Testis (tissue), 5 donors: ENCODE measurements around the gene AGTR1. TPM values are rescaled to one million over a fixed set of nuclear protein-coding genes. Genes with fewer than 3 reads are reported as not detected.

Source experiments
- DNase-seq: peaks from one replicate; pipeline ENCODE4 v3.0.0-alpha.2; 2019
- H3K27ac ChIP-seq, 2 donors: fragments of 200-600 bp; sonication (generic); one replicate each; pipeline ENCODE4 v1.5.1; 2019
- H3K27me3 ChIP-seq: fragments of 200-600 bp; sonication (generic); one replicate; pipeline ENCODE4 v1.5.1; 2019
- H3K36me3 ChIP-seq: fragments of 200-600 bp; sonication (generic); one replicate; pipeline ENCODE4 v1.5.1; 2017; ENCODE audit warnings: low read depth; ENCODE audit errors: missing control alignments
- H3K4me1 ChIP-seq: fragments of 200-600 bp; sonication (generic); one replicate; pipeline ENCODE4 v1.5.1; 2019
- H3K4me3 ChIP-seq, 2 donors: fragments of 200-600 bp; sonication (generic); one replicate each; pipeline ENCODE4 v1.5.1; 2017 to 2019
- H3K9me3 ChIP-seq: fragments of 200-600 bp; sonication (generic); one replicate; pipeline ENCODE4 v1.5.1; 2017
- POLR2A ChIP-seq: fragments of 450-650 bp; IDR thresholded peaks from one replicate; pipeline ENCODE4 v1.6.1; 2017; ENCODE audit warnings: antibody characterized with exemption, mild to moderate bottlenecking, moderate library complexity
- WGBS, 2 donors: methylation state at CpG; one replicate each; pipeline ENCODE4 v1.1.5; 2018; 5-methylcytosine and 5-hydroxymethylcytosine counted together
- intact Hi-C: fragments of 100-400 bp; cut with DNase I; formaldehyde crosslinking; loops from one replicate; pipeline ENCODE4 v1.15.1; 2023; ENCODE audit warnings: low total_unique reads
- long read RNA-seq, 2 donors: transcript quantifications; one replicate each; lab custom pipeline, GENCODE V29; 2026
- polyA plus RNA-seq: library from polyadenylated mRNA; stranded (reverse); fragments of 350-450 nt; fragmentation: Illumina TruSeq; extraction: RNeasy Lipid Tissue Mini Kit (QIAGEN cat#74804); gene quantifications from one replicate; pipeline ENCODE4 v1.2.3, GENCODE V29; 2014; ENCODE audit warnings: low read depth, low replicate concordance; ENCODE audit not compliant: insufficient read depth
- total RNA-seq, 2 donors: library from RNA; depleted of rRNA; stranded (reverse); fragments of >200 nt; gene quantifications; one replicate each; pipeline ENCODE4 v1.2.3, GENCODE V29; 2016
- TF ChIP-seq, protein P1 (sequence below), 3 experiments: fragments of 450-650 bp in 2 of 3; fragments of 200-600 bp in 1 of 3; sonication (generic) in 1 of 3; IDR thresholded peaks; one replicate each; pipeline ENCODE4 v1.5.1; 2016 to 2019; ENCODE audit warnings: antibody characterized with exemption in 3 of 3, mild to moderate bottlenecking in 2 of 3, moderate library complexity in 1 of 3

The AGTR1 gene
- total RNA-seq = 1 to 10 TPM; 4.4 to 7.6 TPM
- 4.8 TPM for polyA plus RNA-seq
- long read RNA-seq, donor 1, partial matches to known transcripts = 0 of 6 reads
- long read RNA-seq, donor 1, other reads (novel, unspliced or antisense) = 0 of 6 reads
- long read RNA-seq, donor 2, partial matches to known transcripts = 0 of 4 reads
- long read RNA-seq, donor 2, other reads (novel, unspliced or antisense) = 0 of 4 reads

DNA sequence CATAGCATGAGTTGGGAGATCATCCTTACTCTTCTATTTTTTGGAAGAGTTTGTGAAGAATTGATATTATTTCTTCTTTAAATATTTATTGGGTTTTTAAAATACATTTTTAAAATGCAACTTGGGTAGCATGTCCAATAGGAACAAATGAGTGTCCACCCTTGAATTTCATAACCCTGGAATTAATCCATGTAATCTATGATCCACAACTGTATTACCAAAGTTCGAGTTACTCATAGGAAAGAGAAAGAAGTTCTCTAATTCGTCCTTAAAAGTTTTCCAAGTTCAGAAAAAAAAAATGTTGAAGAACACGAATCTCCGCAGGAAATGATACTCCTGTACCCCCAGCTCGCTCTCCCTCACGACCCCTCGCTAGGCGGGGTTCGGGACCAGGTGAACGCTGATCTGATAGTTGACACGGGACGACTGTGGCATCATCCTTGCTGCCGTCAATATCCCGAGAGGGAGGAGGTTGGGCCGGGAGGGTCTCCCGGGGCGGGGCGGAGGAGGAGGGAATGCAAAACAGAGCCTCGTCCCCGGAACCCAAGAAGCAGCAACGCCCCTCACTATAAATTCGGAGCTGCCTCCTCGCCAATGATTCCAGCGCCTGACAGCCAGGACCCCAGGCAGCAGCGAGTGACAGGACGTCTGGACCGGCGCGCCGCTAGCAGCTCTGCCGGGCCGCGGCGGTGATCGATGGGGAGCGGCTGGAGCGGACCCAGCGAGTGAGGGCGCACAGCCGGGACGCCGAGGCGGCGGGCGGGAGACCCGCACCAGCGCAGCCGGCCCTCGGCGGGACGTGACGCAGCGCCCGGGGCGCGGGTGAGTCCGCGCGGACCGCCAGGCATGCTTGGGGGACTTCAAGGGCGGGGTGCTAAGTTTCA, at the start of gene AGTR1:
AGTR1 (plus strand) TSS at position 598 of the 884 bp plus-strand sequence. CDS start 43,133 bp downstream, outside the sequence.
- Histone ChIP-seq H3K4me1 (no peaks in the 10 kb centered on the region), H3K9me3 (no peaks in the 10 kb centered on the region), H3K36me3 (no peaks in the 10 kb centered on the region), H3K27me3 (no peaks in the 10 kb centered on the region), H3K4me3 (peak within 1 kb of the TSS; percentile 67 to 68), H3K27ac (peak within 1 kb of the TSS in 1 of 2 donors; percentile 43)
- peak; percentile 69 for DNase-seq
- WGBS, 2 donors = 1 to 2% methylated on average over 35 to 45 of the region's 61 CpGs
- TF ChIP-seq, protein P1, sequence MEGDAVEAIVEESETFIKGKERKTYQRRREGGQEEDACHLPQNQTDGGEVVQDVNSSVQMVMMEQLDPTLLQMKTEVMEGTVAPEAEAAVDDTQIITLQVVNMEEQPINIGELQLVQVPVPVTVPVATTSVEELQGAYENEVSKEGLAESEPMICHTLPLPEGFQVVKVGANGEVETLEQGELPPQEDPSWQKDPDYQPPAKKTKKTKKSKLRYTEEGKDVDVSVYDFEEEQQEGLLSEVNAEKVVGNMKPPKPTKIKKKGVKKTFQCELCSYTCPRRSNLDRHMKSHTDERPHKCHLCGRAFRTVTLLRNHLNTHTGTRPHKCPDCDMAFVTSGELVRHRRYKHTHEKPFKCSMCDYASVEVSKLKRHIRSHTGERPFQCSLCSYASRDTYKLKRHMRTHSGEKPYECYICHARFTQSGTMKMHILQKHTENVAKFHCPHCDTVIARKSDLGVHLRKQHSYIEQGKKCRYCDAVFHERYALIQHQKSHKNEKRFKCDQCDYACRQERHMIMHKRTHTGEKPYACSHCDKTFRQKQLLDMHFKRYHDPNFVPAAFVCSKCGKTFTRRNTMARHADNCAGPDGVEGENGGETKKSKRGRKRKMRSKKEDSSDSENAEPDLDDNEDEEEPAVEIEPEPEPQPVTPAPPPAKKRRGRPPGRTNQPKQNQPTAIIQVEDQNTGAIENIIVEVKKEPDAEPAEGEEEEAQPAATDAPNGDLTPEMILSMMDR (IDR thresholded peaks at IDR 0.05) = no peak
- no peak for TF ChIP-seq POLR2A
- intact Hi-C loops = no loop called here

GRCh38 chr3:148648685-148649352, 48.9 kb upstream of the AGTR1 start:
- intact Hi-C loops = no loop called here
- Histone ChIP-seq H3K27me3 (no peaks in the 10 kb centered on the region), H3K9me3 (no peaks in the 10 kb centered on the region), H3K27ac (no peak overlapping the region), H3K36me3 (no peaks in the 10 kb centered on the region), H3K4me1 (peaks cover 10% of the 10 kb centered on the region), H3K4me3 (no peak overlapping the region)
- WGBS, 2 donors = 75 to 77% methylated on average over 3 of the region's 3 CpGs
- TF ChIP-seq, protein P1 (IDR thresholded peaks at IDR 0.05) = no peak
- TF ChIP-seq POLR2A = no peak
- no peak for DNase-seq

- H3K27ac ChIP-seq = no peak overlapping the region
- WGBS, 2 donors = 77 to 90% methylated on average over 6 of the region's 6 CpGs
- H3K9me3 ChIP-seq = no peaks in the 10 kb centered on the region
- no peak for DNase-seq
- H3K4me3 ChIP-seq = no peak overlapping the region
- intact Hi-C loops = no loop called here
- no peaks in the 10 kb centered on the region for H3K36me3 ChIP-seq
- peaks cover 9% of the 10 kb centered on the region for H3K4me1 ChIP-seq
- H3K27me3 ChIP-seq = no peaks in the 10 kb centered on the region
- no peak for TF ChIP-seq POLR2A
- TF ChIP-seq, protein P1 (IDR thresholded peaks at IDR 0.05) = no peak
Observed at GRCh38 chr3:148651549-148651948, 46.2 kb upstream of the AGTR1 start.

GRCh38 chr3:148654433-148654832, 43.3 kb upstream of the AGTR1 start:
- WGBS, 2 donors = 91 to 95% methylated on average over 4 of the region's 4 CpGs
- DNase-seq = no peak
- H3K36me3 ChIP-seq = no peaks in the 10 kb centered on the region
- no peaks in the 10 kb centered on the region for H3K27me3 ChIP-seq
- TF ChIP-seq, protein P1 (IDR thresholded peaks at IDR 0.05) = no peak
- TF ChIP-seq POLR2A = no peak
- H3K4me3 ChIP-seq = no peak overlapping the region
- intact Hi-C loops = no loop called here
- no peaks in the 10 kb centered on the region for H3K9me3 ChIP-seq
- no peak overlapping the region for H3K27ac ChIP-seq
- peaks cover 4% of the 10 kb centered on the region for H3K4me1 ChIP-seq
